ENCODE results near the gene CYP26A1.

GRCh38 chr10:93054486-93054885, 19.2 kb upstream of the CYP26A1 start:
- no peak for TF ChIP-seq CTCF (IDR thresholded peaks at IDR 0.05)
- no peak for TF ChIP-seq POLR2A (IDR thresholded peaks at IDR 0.05)

Data from tibial nerve (tissue), 3 donors.